Stimulated activated CD4-positive, alpha-beta T cell treated with anti-CD3 and anti-CD28 coated beads, TNF-alpha, amount 100 ng/mL, for 1 hour (primary cell): Measurements from ENCODE around the gene ROR1.
"Not testable (repeated sequence)": the region's sequence is repeated elsewhere in the genome, so short reads cannot be mapped to it uniquely, and the experiment has no call there.

Experiments used
- DNase-seq, 3 donors: peaks; one replicate each; pipeline ENCODE4 v3.0.0-alpha.2; 2020; ENCODE audit warnings: low read depth in 3 of 3, low spot score in 1 of 3

The ROR1 gene

GRCh38 chr1:64090436-64090835 is 316.6 kb downstream of the ROR1 start:
- no peak for DNase-seq

DNA sequence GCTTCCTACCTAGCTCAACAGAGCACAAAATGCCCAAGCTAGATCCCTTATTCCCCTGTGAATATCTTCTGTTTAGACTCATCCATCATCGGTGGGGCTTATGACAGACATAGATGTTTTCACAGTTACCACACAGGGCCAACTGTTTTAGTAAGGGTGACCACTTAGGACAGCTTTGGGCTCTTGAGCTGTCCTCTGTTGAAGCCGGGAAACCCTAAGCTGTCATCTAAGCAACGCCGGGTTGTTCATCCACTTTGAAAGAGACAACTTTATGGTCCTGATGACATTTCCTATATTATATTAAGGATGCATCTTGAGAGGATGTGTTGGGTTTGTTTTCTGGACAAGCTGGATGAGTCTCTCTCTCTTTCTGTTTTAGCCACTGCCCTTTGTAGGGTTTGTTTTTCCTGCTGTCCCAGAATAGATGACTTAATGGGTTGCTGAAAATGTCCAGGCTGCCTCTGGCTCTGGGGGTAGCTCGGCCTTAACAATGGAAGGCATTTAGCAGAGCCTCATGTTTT is 319.1 kb downstream of the ROR1 start:
- DNase-seq, result no peak

DNA sequence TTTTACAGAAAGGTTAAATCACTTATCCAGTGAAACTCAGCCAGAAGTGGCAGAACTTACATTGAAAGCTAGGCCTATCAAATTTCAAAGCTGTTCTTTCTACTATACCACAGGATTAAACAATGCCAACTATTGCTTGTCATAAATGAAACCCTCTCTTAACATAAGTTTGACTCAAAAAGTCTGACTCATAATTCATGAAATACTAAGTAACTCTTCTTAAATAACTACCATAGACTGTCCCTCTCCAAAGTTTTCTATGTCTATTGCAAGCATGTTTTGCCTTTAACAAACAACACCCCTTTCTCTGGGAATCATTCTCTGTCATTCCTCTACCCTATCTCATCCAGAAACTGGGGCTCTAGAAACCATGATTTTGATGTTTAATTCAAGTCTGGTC is 320.1 kb downstream of the ROR1 start:
- no peak for DNase-seq

DNA sequence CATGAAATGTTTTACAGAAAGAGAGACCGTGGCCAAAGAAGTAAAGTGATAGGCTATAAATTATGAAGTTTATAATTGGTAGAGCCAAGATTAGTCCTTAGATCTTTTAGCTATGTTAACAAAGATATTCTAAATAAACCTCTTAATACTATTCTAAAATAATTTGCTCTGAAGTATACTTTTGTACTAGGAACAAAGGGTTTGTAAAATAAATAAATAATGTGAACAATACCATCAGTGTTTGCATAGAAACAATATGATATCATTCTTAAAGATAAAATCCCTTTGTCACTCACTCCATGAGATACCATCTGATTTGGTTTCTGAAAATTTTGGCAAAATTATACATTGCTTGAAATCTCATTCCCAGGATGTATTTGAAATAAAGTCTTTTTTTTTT is 322.0 kb downstream of the ROR1 start:
- DNase-seq, result no peak

- no peak for DNase-seq
These were observed 324.0 kb downstream of the ROR1 start for GRCh38 chr1:64097859-64098258.

- DNase-seq, result no peak
These were observed 324.6 kb downstream of the ROR1 start for GRCh38 chr1:64098436-64098835.

- DNase-seq, result no peak
These were observed 325.2 kb downstream of the ROR1 start for GRCh38 chr1:64098846-64099582.

- no peak for DNase-seq
These were observed 327.0 kb downstream of the ROR1 start for GRCh38 chr1:64100791-64101190.

GRCh38 chr1:64104585-64104984 is 330.8 kb downstream of the ROR1 start:
- DNase-seq, result not testable (repeated sequence)

GRCh38 chr1:64107118-64107519 is 333.3 kb downstream of the ROR1 start:
- DNase-seq, result no peak

- no peak for DNase-seq
These were observed 333.8 kb downstream of the ROR1 start for GRCh38 chr1:64107632-64108031.

GRCh38 chr1:64110924-64111777 is 337.3 kb downstream of the ROR1 start:
- DNase-seq, result no peak

DNA sequence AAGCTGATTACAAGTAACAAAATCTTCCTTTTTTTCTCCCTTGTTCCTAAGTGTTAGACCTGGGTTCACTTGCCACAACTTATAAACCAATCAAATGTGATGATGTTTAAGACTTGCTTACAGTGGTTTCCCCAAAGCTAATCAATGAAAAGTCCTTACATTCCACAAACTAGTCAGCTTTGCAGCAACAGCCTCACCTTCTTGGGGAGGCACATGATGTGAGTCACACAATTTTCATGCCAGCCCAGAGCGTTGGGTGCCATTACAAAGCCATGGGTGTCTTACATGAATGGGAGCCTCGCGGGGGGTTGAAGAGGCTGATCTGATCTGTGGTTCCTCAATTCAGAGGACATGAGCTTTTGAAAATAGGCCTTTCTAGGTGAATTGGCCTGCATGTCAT is 338.0 kb downstream of the ROR1 start:
- no peak for DNase-seq

DNA sequence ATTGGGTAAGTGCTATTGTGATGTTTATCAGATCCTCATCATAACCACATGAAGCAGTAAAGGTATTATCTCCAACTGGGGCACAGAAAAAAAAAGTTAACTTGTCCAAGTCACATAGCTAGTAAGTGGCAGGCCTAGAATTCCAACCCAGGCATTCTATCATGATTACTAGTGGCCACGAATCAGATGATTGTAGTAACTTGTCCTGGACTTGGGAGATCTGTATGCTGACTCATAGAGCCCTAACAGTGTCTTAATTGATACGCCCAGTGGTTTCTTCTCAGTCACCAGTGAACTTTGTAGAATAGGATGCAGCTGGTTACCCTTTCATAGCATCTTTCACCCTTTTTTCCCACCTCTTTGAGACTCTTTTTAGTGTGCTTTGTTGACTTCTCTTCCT is 338.5 kb downstream of the ROR1 start:
- no peak for DNase-seq

DNA sequence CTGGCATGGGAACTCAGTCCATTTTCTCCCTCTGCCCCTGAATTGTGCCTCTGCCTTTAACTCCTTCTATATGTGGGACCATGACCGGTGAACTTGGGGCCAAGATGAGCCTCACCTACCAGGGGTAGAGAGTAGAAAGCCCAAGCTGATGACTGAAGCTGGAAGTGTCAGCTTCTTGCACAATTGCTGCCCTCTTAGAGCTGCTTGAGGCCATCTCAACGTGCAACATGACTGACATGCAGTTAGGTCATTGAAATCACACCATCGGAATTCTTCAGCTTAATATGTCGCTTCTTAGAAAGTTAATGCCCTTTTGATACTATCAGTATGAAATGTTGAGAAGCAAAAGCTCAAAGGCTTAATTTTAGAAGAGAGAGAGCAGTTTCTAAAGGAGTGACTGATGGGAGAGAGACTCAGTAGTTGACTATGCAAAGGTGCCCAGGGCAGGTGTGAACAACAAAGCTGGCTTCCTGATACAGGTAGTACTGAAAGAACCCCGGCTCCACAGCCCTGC is 340.3 kb downstream of the ROR1 start:
- DNase-seq, result no peak

DNA sequence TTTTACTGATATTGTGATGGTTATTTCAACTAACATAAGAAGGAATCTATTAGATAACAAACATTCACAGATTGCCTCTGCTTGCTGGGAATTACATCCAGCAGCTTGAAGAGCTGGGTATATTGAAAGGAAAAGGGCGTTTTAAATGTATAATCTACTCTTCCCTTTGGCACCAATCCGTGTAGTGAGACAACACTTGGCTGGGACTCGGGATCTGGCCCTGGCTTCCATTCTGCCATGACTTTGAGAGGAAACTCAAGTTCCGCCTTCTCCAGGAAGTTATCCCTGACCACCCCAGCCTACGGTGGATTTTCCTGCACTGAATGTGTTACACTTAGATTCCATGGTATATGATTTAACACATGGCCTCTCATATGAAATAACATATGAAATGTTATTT is 342.7 kb downstream of the ROR1 start:
- DNase-seq, result no peak

- no peak for DNase-seq
These were observed 343.7 kb downstream of the ROR1 start for GRCh38 chr1:64117492-64117891.

- no peak for DNase-seq
These were observed 348.1 kb downstream of the ROR1 start for GRCh38 chr1:64121766-64122385.

DNA sequence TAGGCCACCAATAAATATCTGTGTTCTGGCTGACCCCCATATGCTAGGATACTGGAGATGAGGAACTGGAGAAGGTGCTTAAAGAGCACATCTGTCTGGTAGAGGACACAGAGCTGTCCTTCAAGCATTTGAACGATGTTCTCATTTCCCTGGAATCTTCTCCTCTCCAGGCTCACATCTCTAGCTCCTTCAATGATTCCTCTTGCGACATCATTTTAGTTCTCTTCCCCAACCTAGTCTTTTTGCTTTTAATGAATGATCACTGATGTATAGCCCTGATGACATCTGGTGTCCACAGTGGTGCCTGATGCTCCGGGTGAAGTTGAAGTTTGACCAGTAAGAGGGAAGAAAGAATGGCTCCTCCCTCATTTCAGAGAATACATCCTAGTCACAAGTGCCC is 348.8 kb downstream of the ROR1 start:
- DNase-seq, result no peak

GRCh38 chr1:64124704-64125440 is 351.1 kb downstream of the ROR1 start:
- no peak for DNase-seq

DNA sequence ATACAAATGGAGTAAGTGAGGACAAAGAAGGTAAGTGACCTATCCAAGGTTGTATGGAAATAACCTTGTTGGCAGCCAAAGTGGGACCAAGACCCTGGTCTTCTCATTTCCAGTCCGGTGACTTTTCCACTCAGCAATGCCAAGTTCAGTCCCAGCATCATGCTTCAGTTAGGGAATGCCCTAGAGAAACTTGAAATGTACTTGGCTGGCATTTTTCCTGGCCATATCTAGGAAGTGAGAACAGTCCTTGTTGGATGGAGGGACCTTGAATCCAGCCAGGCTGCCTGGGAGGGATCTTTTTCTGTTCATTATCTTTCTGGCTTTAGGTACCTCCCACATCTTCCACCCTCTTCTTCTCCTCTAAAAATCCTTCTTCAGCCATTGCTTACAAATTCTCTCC is 352.8 kb downstream of the ROR1 start:
- DNase-seq, result no peak
